ENCODE measurements around the gene SORCS2.

DNA sequence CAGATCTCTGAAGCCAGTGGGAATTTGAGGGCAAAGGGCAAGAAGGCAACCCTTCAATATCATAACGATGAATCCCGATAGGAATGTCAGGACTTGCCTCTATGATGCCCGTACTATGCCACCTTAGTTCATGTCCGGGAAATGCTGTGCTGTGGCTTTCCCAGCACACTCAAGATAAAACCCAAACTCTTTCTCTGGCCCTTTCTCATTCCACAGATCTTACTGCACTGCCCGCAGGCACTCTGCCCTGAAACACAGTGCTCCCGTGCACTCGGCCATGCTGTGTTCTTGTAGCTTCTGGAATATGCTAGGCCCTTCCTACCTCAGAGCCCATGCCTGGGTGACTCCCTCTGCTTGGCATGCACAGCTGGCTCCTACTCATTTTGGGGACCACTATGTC is 26.3 kb downstream of the SORCS2 start:
- TF ChIP-seq, protein P1, sequence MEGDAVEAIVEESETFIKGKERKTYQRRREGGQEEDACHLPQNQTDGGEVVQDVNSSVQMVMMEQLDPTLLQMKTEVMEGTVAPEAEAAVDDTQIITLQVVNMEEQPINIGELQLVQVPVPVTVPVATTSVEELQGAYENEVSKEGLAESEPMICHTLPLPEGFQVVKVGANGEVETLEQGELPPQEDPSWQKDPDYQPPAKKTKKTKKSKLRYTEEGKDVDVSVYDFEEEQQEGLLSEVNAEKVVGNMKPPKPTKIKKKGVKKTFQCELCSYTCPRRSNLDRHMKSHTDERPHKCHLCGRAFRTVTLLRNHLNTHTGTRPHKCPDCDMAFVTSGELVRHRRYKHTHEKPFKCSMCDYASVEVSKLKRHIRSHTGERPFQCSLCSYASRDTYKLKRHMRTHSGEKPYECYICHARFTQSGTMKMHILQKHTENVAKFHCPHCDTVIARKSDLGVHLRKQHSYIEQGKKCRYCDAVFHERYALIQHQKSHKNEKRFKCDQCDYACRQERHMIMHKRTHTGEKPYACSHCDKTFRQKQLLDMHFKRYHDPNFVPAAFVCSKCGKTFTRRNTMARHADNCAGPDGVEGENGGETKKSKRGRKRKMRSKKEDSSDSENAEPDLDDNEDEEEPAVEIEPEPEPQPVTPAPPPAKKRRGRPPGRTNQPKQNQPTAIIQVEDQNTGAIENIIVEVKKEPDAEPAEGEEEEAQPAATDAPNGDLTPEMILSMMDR (IDR thresholded peaks at IDR 0.05), result no peak
- no peak for TF ChIP-seq POLR2A (IDR thresholded peaks at IDR 0.05)

Data from Peyer's patch (tissue), 4 donors.